GM23338 (cell line): ENCODE measurements around the gene CD59.

ENCODE experiments used
- CREB1 ChIP-seq: fragments of 250-450 bp; sonication (Bioruptor Pico); IDR thresholded peaks from 2 replicates; pipeline ENCODE4 v1.5.0; 2020; ENCODE audit warnings: low read depth, mild to moderate bottlenecking, moderate library complexity
- EZH2 ChIP-seq: fragments of 200-600 bp; sonication (generic); IDR thresholded peaks from one replicate; pipeline ENCODE4 v1.8.0; 2017; ENCODE audit warnings: antibody characterized with exemption, mild to moderate bottlenecking, low read depth; ENCODE audit not compliant: unreplicated experiment
- EZH2phosphoT487 ChIP-seq: fragments of 200-600 bp; sonication (generic); IDR thresholded peaks from one replicate; pipeline ENCODE4 v1.8.1; 2018; ENCODE audit warnings: antibody characterized with exemption; ENCODE audit not compliant: unreplicated experiment
- POLR2AphosphoS5 ChIP-seq: IDR thresholded peaks from 2 replicates; pipeline ENCODE4 v1.6.1; 2016; ENCODE audit warnings: antibody characterized with exemption, low read depth
- TF ChIP-seq, protein P1 (sequence below), 2 experiments: fragments of 200-600 bp in 1 of 2; sonication (generic) in 1 of 2; conservative IDR thresholded peaks; 2 replicates each; pipeline versions ENCODE4 v1.5.1 to v1.6.1; 2016 to 2017; ENCODE audit warnings: antibody characterized with exemption in 2 of 2, low read depth in 2 of 2, mild to moderate bottlenecking in 2 of 2, moderate library complexity in 1 of 2

DNA sequence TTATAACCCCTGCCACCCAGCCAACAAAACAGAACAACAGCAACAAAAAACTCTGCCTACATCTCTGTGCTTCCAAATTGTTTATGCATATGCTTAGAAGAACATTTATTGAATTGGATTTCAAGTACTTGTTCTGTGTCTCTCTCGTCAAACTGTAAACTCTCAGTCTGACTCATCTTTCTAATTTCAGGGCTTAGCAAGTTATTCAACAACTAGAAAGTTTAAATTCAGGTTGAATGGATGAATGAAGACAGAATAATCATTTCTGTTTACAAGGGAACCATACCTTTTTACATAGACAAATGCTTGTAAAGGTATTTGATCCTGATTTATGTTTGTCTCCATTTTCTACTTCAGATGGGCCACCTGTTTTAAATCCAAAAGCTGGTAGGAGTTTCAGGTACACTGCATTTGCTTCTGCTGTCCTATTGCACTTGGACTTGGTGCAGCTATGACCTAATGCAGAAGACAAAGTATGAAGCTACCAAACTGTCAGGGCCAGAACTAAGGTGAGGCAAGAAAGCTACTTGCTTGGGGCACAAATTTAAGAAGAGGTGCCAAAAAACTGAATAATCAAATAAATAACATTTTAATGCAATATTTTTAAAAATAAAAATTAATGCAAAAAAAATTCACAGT lies 39.7 kb upstream of the CD59 start:
- TF ChIP-seq EZH2 (no peak), POLR2AphosphoS5 (no peak), CREB1 (CRISPR knock-in tag) (no peak), EZH2phosphoT487 (no peak)
- TF ChIP-seq, protein P1, sequence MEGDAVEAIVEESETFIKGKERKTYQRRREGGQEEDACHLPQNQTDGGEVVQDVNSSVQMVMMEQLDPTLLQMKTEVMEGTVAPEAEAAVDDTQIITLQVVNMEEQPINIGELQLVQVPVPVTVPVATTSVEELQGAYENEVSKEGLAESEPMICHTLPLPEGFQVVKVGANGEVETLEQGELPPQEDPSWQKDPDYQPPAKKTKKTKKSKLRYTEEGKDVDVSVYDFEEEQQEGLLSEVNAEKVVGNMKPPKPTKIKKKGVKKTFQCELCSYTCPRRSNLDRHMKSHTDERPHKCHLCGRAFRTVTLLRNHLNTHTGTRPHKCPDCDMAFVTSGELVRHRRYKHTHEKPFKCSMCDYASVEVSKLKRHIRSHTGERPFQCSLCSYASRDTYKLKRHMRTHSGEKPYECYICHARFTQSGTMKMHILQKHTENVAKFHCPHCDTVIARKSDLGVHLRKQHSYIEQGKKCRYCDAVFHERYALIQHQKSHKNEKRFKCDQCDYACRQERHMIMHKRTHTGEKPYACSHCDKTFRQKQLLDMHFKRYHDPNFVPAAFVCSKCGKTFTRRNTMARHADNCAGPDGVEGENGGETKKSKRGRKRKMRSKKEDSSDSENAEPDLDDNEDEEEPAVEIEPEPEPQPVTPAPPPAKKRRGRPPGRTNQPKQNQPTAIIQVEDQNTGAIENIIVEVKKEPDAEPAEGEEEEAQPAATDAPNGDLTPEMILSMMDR (conservative IDR thresholded peaks at IDR 0.05; ENCODE audit: low read depth in 2 of 2): no peak
